Measurements from ENCODE around the gene BCO2.

DNA sequence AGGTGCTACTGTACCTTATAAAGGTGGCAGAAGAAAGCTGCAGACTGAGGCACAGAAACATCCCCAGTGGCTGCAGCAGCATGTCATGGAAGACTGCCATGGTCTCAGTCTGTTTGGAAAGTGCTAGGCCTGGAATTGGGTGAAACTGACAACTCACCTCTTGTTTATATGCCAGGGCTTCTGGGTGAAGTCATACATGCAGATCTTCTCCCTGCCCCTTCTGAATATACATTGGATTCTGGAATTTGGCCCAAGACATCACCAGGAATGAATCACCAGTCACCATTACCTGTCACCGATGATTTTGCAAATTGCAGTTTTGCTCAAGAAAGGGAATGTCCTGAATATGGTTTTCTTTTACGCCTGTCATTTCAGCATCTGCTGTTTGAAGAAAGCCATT lies 85.2 kb downstream of the BCO2 start, which contains the start of gene PLET1:
- TF ChIP-seq, protein P1, sequence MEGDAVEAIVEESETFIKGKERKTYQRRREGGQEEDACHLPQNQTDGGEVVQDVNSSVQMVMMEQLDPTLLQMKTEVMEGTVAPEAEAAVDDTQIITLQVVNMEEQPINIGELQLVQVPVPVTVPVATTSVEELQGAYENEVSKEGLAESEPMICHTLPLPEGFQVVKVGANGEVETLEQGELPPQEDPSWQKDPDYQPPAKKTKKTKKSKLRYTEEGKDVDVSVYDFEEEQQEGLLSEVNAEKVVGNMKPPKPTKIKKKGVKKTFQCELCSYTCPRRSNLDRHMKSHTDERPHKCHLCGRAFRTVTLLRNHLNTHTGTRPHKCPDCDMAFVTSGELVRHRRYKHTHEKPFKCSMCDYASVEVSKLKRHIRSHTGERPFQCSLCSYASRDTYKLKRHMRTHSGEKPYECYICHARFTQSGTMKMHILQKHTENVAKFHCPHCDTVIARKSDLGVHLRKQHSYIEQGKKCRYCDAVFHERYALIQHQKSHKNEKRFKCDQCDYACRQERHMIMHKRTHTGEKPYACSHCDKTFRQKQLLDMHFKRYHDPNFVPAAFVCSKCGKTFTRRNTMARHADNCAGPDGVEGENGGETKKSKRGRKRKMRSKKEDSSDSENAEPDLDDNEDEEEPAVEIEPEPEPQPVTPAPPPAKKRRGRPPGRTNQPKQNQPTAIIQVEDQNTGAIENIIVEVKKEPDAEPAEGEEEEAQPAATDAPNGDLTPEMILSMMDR (IDR thresholded peaks at IDR 0.05), result no peak
- TF ChIP-seq POLR2A (IDR thresholded peaks at IDR 0.05) (no peak), EP300 (IDR thresholded peaks at IDR 0.05) (no peak)

Measured in ovary (tissue), 3 donors.